GM12878 (cell line): ENCODE results near the gene APOA4.

Source experiments
- E2F4 ChIP-seq: IDR thresholded peaks from 2 replicates; pipeline ENCODE4 v1.6.1; 2012; ENCODE audit warnings: low read depth, low read length, improper control_type of control experiment
- SRF ChIP-seq, 2 experiments: IDR thresholded peaks; 2 replicates each; pipeline ENCODE4 v1.6.1; 2011; ENCODE audit warnings: low read depth in 2 of 2, low read length in 2 of 2, mild to moderate bottlenecking in 1 of 2, moderate library complexity in 1 of 2

DNA sequence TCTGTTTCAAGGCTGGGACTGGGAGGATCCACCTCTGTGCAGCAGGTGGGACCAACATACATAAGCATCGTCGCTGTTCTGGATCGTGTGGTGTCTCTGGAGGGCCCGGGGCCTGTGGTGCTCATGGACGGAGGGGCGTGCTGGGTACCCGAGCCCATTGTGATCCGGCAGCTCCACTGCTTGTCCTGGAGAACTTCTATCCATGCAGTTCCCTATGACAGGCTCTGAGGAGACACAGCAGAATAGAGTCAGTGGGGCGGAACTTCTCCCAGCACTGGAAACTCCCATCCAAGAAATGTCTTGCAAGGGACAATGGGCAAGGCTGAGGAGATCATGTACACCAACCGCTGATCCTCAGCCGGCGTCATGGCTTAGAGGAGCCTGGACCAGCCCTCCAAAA lies 26.0 kb upstream of the APOA4 start:
- TF ChIP-seq E2F4 = no peak
- no peak for TF ChIP-seq SRF (IDR thresholded peaks at IDR 0.05; ENCODE audit: low read depth in 2 of 2, low read length in 2 of 2)
